Thyroid gland (tissue), 4 donors: ENCODE measurements around the gene SERPINB6.
"Not testable (repeated sequence)": the region's sequence is repeated elsewhere in the genome, so short reads cannot be mapped to it uniquely, and the experiment has no call there.

Source experiments
- CTCF ChIP-seq, 6 experiments: fragments of 200-600 bp in 3 of 6; fragments of 450-650 bp in 3 of 6; sonication (generic) in 3 of 6; IDR thresholded peaks; one replicate each; pipeline ENCODE4 v1.5.1; 2016 to 2019; ENCODE audit warnings: antibody characterized with exemption in 6 of 6, mild to moderate bottlenecking in 2 of 6, inconsistent platforms in 1 of 6, moderate library complexity in 1 of 6
- POLR2A ChIP-seq, 2 donors: fragments of 450-650 bp; IDR thresholded peaks; one replicate each; pipeline ENCODE4 v1.6.1; 2017; ENCODE audit warnings: antibody characterized with exemption in 2 of 2, mild to moderate bottlenecking in 2 of 2, moderate library complexity in 1 of 2

- TF ChIP-seq CTCF, POLR2A (IDR thresholded peaks at IDR 0.05): not testable (repeated sequence)
Observed at GRCh38 chr6:2927931-2928330, 43.4 kb downstream of the SERPINB6 start.
